T-helper 2 cell treated with Interferon-gamma antibody and Interleukin-4, amounts not matched to agents 5 μg/mL and 100 μg/mL, for 36 hours (primary cell): Measurements from ENCODE around the gene FOXD3.

Source experiments
- DNase-seq: peaks from one replicate; pipeline ENCODE4 v3.0.0; 2021; ENCODE audit warnings: low spot score
- H3K27ac Mint-ChIP-seq: one replicate; pipeline ENCODE4 v1.8.0; 2021; ENCODE audit warnings: mild to moderate bottlenecking, mixed read lengths
- H3K27me3 Mint-ChIP-seq: one replicate; pipeline ENCODE4 v1.8.0; 2021; ENCODE audit warnings: low read depth, mixed read lengths
- H3K36me3 Mint-ChIP-seq: one replicate; pipeline ENCODE4 v1.8.0; 2021; ENCODE audit warnings: low read depth, mixed read lengths
- H3K4me1 Mint-ChIP-seq: one replicate; pipeline ENCODE4 v1.8.0; 2021; ENCODE audit warnings: low read depth, mixed read lengths
- H3K4me3 Mint-ChIP-seq: one replicate; pipeline ENCODE4 v1.8.0; 2022; ENCODE audit warnings: mild to moderate bottlenecking, moderate library complexity, mixed read lengths
- H3K9me3 Mint-ChIP-seq: one replicate; pipeline ENCODE4 v1.8.0; 2021; ENCODE audit warnings: mixed read lengths

FOXD3 gene

DNA sequence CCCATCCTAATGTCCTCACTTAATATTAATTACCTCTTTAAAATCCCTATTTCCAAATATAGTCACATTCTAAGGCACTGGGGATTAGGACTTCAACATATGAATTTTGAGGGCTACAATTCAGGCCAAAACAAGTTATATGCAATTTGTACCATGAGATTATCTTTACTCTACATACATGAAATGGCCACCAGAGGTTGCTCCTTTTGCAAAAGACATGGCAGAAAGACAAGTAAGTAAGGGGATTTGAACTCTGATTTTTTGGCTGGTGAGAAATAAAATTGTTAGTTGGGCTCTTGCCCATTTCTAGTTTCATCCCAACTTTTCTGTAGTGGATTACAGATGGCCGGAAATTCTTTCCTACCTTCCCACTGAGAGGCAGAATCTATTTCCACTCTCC, 40.2 kb downstream of the FOXD3 start:
- Mint-ChIP-seq H3K4me1 (peaks cover 6% of the 10 kb centered on the region), H3K9me3 (peaks cover 3% of the 10 kb centered on the region), H3K4me3 (no peak overlapping the region), H3K36me3 (no peaks in the 10 kb centered on the region), H3K27me3 (peaks cover 22% of the 10 kb centered on the region), H3K27ac (no peak overlapping the region)
- no peak for DNase-seq

DNA sequence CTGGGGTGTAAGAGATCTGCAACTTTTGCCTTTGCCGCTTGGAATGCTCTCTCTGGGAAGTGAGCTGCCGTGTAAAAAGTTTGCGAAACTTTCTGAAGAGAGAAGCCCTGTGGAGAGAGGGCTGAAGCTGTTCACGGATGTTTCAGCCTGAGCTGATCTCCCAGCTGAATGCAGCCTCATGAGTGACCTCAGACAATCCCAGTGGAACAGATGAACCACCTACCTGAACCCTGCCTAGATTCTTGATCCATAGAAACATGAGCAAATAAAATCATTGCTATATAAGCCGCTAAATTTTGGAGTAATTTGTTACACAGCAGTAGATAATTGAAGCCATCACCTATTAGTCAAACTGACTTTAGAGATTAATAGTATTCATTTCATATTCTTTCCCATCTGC, 40.6 kb downstream of the FOXD3 start:
- Mint-ChIP-seq H3K9me3 (peaks cover 3% of the 10 kb centered on the region), H3K4me1 (peaks cover 6% of the 10 kb centered on the region), H3K4me3 (no peak overlapping the region), H3K27ac (no peak overlapping the region), H3K36me3 (peaks cover 2% of the 10 kb centered on the region), H3K27me3 (peaks cover 22% of the 10 kb centered on the region)
- DNase-seq = no peak

DNA sequence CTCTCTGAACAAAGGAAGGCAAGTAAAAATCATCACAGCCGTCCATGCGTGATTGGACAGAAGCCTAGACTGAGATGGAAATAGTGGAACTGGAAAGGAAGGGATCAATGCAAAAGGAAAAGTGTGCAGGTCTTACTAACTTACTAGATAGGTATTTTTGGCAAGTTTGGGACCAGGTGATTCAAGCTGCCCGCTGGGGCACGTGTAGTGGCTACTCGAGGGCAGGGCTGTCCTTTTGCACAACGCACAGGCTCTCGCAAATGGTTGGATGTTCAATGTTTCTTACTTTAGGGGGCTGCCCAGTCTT, 44.5 kb downstream of the FOXD3 start:
- H3K27ac Mint-ChIP-seq = peak overlapping the region; percentile 80
- peaks cover 11% of the 10 kb centered on the region for H3K27me3 Mint-ChIP-seq
- H3K9me3 Mint-ChIP-seq = peaks cover 3% of the 10 kb centered on the region
- H3K4me1 Mint-ChIP-seq = peaks cover 16% of the 10 kb centered on the region
- H3K36me3 Mint-ChIP-seq = peaks cover 15% of the 10 kb centered on the region
- DNase-seq = no peak
- H3K4me3 Mint-ChIP-seq = peak overlapping the region; percentile 80

DNA sequence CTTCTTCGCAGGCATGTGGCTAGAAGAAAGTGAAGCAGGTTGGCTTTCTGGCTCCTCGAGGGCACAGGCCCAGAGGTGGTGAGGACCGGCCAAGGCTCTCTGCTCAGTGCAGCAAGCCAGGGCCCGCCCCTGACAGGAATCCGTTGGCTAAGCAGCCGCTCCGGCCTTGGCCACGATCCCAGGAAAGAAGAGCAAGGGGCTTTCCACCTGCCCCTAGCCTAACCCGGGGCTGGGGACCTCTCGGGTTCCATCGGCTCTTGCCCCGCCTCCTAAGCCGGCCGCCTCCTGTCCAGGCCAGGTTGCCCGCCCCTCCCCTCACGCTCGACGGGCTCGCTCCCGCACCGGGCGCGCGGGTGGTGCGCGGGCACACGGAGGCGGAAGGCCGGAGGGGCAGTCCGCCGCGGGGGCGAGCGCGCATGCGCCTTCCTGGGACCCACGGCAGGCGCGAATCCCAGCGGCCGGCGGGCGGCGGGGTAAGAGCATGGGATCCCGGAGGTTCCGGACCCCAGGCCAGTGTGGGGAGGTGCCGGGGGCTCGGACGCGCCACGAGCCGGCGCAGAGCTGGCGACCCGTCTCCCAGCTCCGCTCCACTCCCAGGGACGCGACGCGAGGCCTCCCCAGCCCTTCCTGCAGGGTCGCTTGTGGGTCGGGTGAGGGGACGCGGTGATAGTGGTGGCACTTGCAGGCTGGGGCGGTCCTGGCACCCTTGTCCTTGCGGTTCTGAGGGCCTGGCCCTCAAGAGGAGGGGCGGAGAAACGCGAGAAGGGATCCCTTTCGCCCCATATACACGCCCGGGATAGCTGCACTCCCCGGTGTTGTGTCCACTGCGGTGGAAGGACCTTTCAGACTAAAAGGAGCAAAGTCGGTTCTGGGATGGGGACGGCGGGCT, 45.1 kb downstream of the FOXD3 start, which contains the start of gene ALG6:
ALG6 (plus strand) TSS at position 413 of the 889 bp plus-strand sequence. CDS start 3,351 bp downstream, outside the sequence.
- peaks cover 16% of the 10 kb centered on the region for H3K4me1 Mint-ChIP-seq
- H3K27ac Mint-ChIP-seq = peak within 1 kb of the TSS; percentile 85
- peak; percentile 97 for DNase-seq

DNA sequence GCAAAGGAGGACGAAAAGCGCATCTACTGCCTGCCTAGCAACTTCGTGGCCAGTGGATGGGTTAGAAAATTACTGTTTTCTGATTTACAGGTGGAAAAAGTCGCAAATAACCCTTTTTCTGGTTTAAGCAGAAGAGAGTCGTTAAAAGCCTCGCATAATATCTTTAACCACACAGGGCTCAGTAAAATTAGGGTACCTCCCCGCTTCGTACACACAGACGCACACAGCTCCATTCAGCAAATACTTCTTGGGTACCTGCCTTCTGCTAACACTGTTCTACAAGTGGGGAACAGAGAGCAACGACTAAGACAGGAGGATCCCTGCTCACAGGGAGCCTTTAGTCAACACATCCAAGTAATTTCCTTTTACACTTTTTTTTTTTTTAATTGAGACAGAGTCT, 45.8 kb downstream of the FOXD3 start:
- H3K9me3 Mint-ChIP-seq = peaks cover 3% of the 10 kb centered on the region
- peak overlapping the region; percentile 94 for H3K4me3 Mint-ChIP-seq
- no peak for DNase-seq
- peaks cover 17% of the 10 kb centered on the region for H3K36me3 Mint-ChIP-seq
- H3K4me1 Mint-ChIP-seq = peaks cover 16% of the 10 kb centered on the region
- peaks cover 6% of the 10 kb centered on the region for H3K27me3 Mint-ChIP-seq
- peak overlapping the region; percentile 85 for H3K27ac Mint-ChIP-seq

More for the DNA sequence above, 45.1 kb downstream of the FOXD3 start, which contains the start of gene ALG6:
- peak within 1 kb of the TSS; percentile 94 for H3K4me3 Mint-ChIP-seq
- peaks cover 17% of the 10 kb centered on the region for H3K36me3 Mint-ChIP-seq
- peaks cover 3% of the 10 kb centered on the region for H3K9me3 Mint-ChIP-seq
- peaks cover 9% of the 10 kb centered on the region for H3K27me3 Mint-ChIP-seq
